Kidney (tissue), 14 donors: ENCODE data around the gene DDX39B. TPM values are rescaled to one million over a fixed set of nuclear protein-coding genes. Genes with fewer than 3 reads are reported as not detected.

Source experiments
- DNase-seq, 5 donors: peaks; one replicate each; pipeline ENCODE4 v3.0.0-alpha.2; 2013 to 2020
- FAIRE-seq: peaks from 2 replicates; lab custom pipeline; 2012; peaks lifted over from hg19 to GRCh38; lab: Jason Lieb, UNC
- H3K27ac ChIP-seq, 2 donors: one replicate each; pipeline ENCODE4 v1.7.0; 2013; ENCODE audit warnings: low read depth in 2 of 2, low read length in 2 of 2, inconsistent platforms in 1 of 2
- H3K27me3 ChIP-seq: one replicate; pipeline ENCODE4 v1.7.1; 2013; ENCODE audit warnings: low read length, inconsistent platforms; ENCODE audit not compliant: control insufficient read depth, insufficient read depth
- H3K36me3 ChIP-seq, 3 donors: one replicate each; pipeline versions ENCODE4 v1.7.0 to v1.7.1; 2013; ENCODE audit warnings: low read length in 3 of 3, control low read depth in 1 of 3, inconsistent platforms in 1 of 3; ENCODE audit not compliant: insufficient read depth in 3 of 3, control insufficient read depth in 2 of 3
- H3K4me1 ChIP-seq, 3 donors: one replicate each; pipeline versions ENCODE4 v1.7.0 to v1.7.1; 2013; ENCODE audit warnings: low read length in 3 of 3, inconsistent platforms in 1 of 3, low read depth in 1 of 3; ENCODE audit not compliant: control insufficient read depth in 2 of 3, insufficient read depth in 2 of 3
- H3K4me3 ChIP-seq, 3 donors: one replicate each; pipeline versions ENCODE4 v1.7.0 to v1.8.1; 2013; ENCODE audit warnings: low read length in 3 of 3, control low read depth in 1 of 3, inconsistent platforms in 1 of 3
- H3K9ac ChIP-seq, 3 donors: one replicate each; pipeline versions ENCODE4 v1.7.0 to v1.7.1; 2013; ENCODE audit warnings: low read length in 3 of 3, control low read depth in 1 of 3, inconsistent platforms in 1 of 3
- H3K9me3 ChIP-seq, 3 donors: one replicate each; pipeline versions ENCODE4 v1.7.0 to v1.7.1; 2013; ENCODE audit warnings: low read length in 3 of 3, control low read depth in 1 of 3, inconsistent platforms in 1 of 3; ENCODE audit not compliant: control insufficient read depth in 2 of 3, insufficient read depth in 1 of 3
- intact Hi-C: fragments of 100-400 bp; cut with DNase I; formaldehyde crosslinking; loops from one replicate; pipeline ENCODE4 v1.11.1; 2022
- polyA plus RNA-seq: library from polyadenylated mRNA; stranded (reverse); fragments of 350-450 nt; fragmentation: Illumina TruSeq; extraction: RNeasy Lipid Tissue Mini Kit (QIAGEN cat#74804); gene quantifications from one replicate; pipeline ENCODE4 v1.2.3, GENCODE V29; 2014; ENCODE audit warnings: low read depth, low replicate concordance; ENCODE audit not compliant: insufficient read depth
- total RNA-seq: library from RNA; stranded (reverse); fragmentation: NEBNext Ultra II Directional; extraction: Animal tissue kit (Norgen Biotek cat#: 25700); gene quantifications from one replicate; pipeline ENCODE4 v1.2.1, GENCODE V29; 2021
- TF ChIP-seq, protein P1 (sequence below): IDR thresholded peaks from 3 replicates; pipeline ENCODE4 v1.5.1; 2012; ENCODE audit warnings: mild to moderate bottlenecking, moderate library complexity, borderline replicate concordance; ENCODE audit not compliant: insufficient read depth; ENCODE audit errors: extremely low read depth
- donor health status: control.
- donor health status: control.
- donor health status: control.
- donor health status: control.
- donor health status: control.
- donor health status: DM: yes; HTN: yes; CAD: no.
- donor health status: Normal renal cell carcinoma (clear cell type).

Gene DDX39B
- total and polyA plus RNA-seq, 2 donors from 2014 or later = 183 to 295 TPM

DNA sequence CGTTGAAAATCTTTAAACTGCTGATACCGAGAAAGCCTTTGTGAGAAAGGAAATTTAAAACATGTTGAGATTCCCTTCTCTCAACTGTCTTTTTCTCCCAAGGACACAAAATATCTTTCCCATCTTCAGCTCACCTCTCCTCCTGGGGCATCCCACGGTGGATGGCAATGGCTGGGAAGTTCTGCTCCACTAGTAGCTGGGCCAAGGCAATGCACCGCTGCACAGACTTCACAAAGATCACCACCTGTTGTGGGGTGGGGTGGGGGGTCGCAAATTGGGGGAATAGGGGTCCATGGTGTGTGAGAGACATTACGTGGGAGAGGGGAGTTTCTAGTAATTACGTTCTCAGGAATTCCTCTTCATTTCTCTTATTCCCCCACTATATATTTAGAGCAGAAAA lies 10.6 kb downstream of the DDX39B start:
- no peak for DNase-seq
- Histone ChIP-seq H3K9ac (no peak overlapping the region), H3K27ac (no peak overlapping the region), H3K27me3 (no peaks in the 10 kb centered on the region), H3K36me3 (peaks cover 22 to 52% (median 33%) of the 10 kb centered on the region in 3 donors), H3K4me1 (peaks cover 0 to 7% (median 0%) of the 10 kb centered on the region in 3 donors), H3K9me3 (no peaks in the 10 kb centered on the region), H3K4me3 (no peak overlapping the region)
- FAIRE-seq = no peak
- TF ChIP-seq, protein P1, sequence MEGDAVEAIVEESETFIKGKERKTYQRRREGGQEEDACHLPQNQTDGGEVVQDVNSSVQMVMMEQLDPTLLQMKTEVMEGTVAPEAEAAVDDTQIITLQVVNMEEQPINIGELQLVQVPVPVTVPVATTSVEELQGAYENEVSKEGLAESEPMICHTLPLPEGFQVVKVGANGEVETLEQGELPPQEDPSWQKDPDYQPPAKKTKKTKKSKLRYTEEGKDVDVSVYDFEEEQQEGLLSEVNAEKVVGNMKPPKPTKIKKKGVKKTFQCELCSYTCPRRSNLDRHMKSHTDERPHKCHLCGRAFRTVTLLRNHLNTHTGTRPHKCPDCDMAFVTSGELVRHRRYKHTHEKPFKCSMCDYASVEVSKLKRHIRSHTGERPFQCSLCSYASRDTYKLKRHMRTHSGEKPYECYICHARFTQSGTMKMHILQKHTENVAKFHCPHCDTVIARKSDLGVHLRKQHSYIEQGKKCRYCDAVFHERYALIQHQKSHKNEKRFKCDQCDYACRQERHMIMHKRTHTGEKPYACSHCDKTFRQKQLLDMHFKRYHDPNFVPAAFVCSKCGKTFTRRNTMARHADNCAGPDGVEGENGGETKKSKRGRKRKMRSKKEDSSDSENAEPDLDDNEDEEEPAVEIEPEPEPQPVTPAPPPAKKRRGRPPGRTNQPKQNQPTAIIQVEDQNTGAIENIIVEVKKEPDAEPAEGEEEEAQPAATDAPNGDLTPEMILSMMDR = no peak
- intact Hi-C loops = no loop called here

DNA sequence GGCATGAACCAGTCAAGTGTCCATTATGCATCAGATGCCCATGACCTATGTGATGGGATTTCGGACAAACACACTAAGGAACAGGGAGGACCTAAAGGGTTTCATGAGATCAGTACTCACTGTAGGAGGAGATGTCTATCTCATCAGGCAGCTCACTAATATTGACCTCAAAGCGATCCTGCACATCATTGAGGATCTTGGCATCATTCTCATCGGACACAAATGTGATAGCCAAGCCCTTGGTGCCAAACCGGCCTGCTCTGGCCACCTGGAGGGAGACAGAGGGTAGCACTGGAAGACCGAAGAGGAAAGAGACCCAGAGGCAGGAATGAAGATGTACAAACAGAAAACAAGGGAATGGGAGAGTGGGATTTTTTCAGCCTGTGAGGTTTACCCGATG lies 11.1 kb downstream of the DDX39B start:
- H3K27ac ChIP-seq = no peak overlapping the region
- H3K9ac ChIP-seq = no peak overlapping the region
- peaks cover 0 to 7% (median 0%) of the 10 kb centered on the region in 3 donors for H3K4me1 ChIP-seq
- intact Hi-C loops = no loop called here
- no peaks in the 10 kb centered on the region for H3K9me3 ChIP-seq
- no peak for DNase-seq
- no peak for FAIRE-seq
- peaks cover 19 to 47% (median 28%) of the 10 kb centered on the region in 3 donors for H3K36me3 ChIP-seq
- no peaks in the 10 kb centered on the region for H3K27me3 ChIP-seq
- TF ChIP-seq, protein P1 = no peak
- peak overlapping the region in 1 of 3 donors; percentile 4 for H3K4me3 ChIP-seq

DNA sequence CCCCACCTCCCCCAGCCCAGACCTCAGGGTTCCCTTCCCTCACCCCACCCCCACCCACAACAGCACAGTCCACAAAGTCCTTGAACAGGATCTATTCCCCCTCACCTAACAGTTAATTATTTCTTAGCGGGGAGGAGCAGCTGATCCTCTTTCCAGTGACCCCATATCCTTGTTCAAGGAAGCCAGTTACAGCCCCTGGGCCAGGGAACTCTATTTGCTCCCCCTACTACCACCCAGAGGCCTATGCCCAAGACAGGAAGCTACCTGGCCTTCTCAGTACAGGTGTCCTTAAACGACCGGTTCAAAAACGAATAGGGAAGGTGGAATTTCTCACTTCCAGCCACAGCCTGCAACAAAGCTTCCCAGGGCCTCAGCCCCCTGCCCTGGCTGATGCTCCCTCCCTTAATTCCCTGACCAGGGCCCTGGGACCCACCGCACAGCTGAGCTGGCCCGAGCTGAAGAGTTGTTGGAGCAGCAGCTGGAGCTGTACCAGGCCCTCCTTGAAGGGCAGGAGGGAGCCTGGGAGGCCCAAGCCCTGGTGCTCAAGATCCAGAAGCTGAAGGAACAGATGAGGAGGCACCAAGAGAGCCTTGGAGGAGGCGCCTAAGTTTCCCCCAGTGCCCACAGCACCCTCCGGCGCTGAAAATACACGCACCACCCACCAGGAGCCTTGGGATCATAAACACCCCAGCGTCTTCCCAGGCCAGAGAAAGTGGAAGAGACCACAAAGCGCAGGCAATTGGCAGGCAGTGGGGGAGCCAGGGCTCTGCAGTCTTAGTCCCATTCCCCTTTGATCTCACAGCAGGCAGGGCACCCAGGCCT lies 12.3 kb downstream of the DDX39B start:
- Histone ChIP-seq H3K9ac (peak overlapping the region in 1 of 3 donors; percentile 65), H3K4me3 (peak overlapping the region in 1 of 3 donors; percentile 39), H3K36me3 (peaks cover 13 to 36% (median 18%) of the 10 kb centered on the region in 3 donors), H3K27me3 (no peaks in the 10 kb centered on the region), H3K4me1 (peaks cover 0 to 7% (median 0%) of the 10 kb centered on the region in 3 donors), H3K27ac (peak overlapping the region; percentile 40 to 74), H3K9me3 (no peaks in the 10 kb centered on the region)
- intact Hi-C loops = no loop called here
- FAIRE-seq (no peak), DNase-seq (peak in 4 of 5 donors; percentile 35 to 66 (median 58))
- TF ChIP-seq, protein P1 = no peak
